HepG2 (cell line): ENCODE measurements around the gene PBX2. TPM values are rescaled to one million over a fixed set of nuclear protein-coding genes. Genes with fewer than 3 reads are reported as not detected.

Experiments
- BRCA1 ChIP-seq: sonication (generic); formaldehyde crosslinking; IDR thresholded peaks from 2 replicates; pipeline ENCODE4 v1.4.0; 2020; ENCODE audit warnings: missing genetic modification reagents
- CENPX ChIP-seq: sonication (generic); formaldehyde crosslinking; IDR thresholded peaks from 2 replicates; pipeline ENCODE4 v1.9.0; 2021; ENCODE audit warnings: mild to moderate bottlenecking, missing genetic modification reagents, moderate library complexity
- GATA4 ChIP-seq: sonication (generic); IDR thresholded peaks from 2 replicates; pipeline ENCODE4 v1.6.1; 2016; ENCODE audit warnings: antibody characterized with exemption, low read depth, borderline replicate concordance
- HNRNPUL1 ChIP-seq: fragments of 200-400 bp; formaldehyde crosslinking; IDR thresholded peaks from 2 replicates; pipeline ENCODE4 v1.6.1; 2017; ENCODE audit warnings: low read depth, mild to moderate bottlenecking, low read length, moderate library complexity
- NFIC ChIP-seq: IDR thresholded peaks from 2 replicates; pipeline ENCODE4 v1.6.1; 2012; ENCODE audit warnings: mild to moderate bottlenecking, low read length, inconsistent platforms
- NFRKB ChIP-seq: fragments of 450-650 bp; IDR thresholded peaks from 2 replicates; pipeline ENCODE4 v1.6.1; 2017
- NPAS2 ChIP-seq: sonication (generic); formaldehyde crosslinking; IDR thresholded peaks from 2 replicates; pipeline ENCODE4 v1.8.0; 2022; ENCODE audit warnings: mild to moderate bottlenecking, missing genetic modification reagents, borderline replicate concordance
- PITX1 ChIP-seq: sonication (generic); formaldehyde crosslinking; IDR thresholded peaks from 2 replicates; pipeline ENCODE4 v1.5.1; 2020; ENCODE audit warnings: mild to moderate bottlenecking, missing genetic modification reagents
- RARG ChIP-seq: sonication (generic); formaldehyde crosslinking; IDR thresholded peaks from 2 replicates; pipeline ENCODE4 v1.4.0; 2020; ENCODE audit warnings: low read depth, mild to moderate bottlenecking, missing genetic modification reagents
- SUZ12 ChIP-seq: fragments of 150-350 bp; IDR thresholded peaks from 2 replicates; pipeline ENCODE4 v1.6.1; 2014; ENCODE audit warnings: low read depth, low read length
- TGIF2 ChIP-seq: IDR thresholded peaks from 2 replicates; pipeline ENCODE4 v1.6.1; 2016; ENCODE audit warnings: control low read depth, missing compliant biosample characterization
- ZFP41 ChIP-seq: sonication (generic); formaldehyde crosslinking; IDR thresholded peaks from 2 replicates; pipeline ENCODE4 v1.4.0; 2020; ENCODE audit warnings: mild to moderate bottlenecking, missing genetic modification reagents, borderline replicate concordance
- ZFX ChIP-seq: sonication (generic); formaldehyde crosslinking; IDR thresholded peaks from 2 replicates; pipeline ENCODE4 v1.4.0; 2020; ENCODE audit warnings: mild to moderate bottlenecking, low read depth, missing genetic modification reagents, moderate library complexity
- ZKSCAN5 ChIP-seq: sonication (generic); formaldehyde crosslinking; IDR thresholded peaks from 2 replicates; pipeline ENCODE4 v1.5.1; 2020; ENCODE audit warnings: mild to moderate bottlenecking, missing genetic modification reagents
- ZNF616 ChIP-seq: sonication (generic); formaldehyde crosslinking; IDR thresholded peaks from 2 replicates; pipeline ENCODE4 v1.5.0; 2020; ENCODE audit warnings: low read depth, mild to moderate bottlenecking, missing genetic modification reagents
- ZNF672 ChIP-seq: sonication (generic); formaldehyde crosslinking; IDR thresholded peaks from 2 replicates; pipeline ENCODE4 v1.8.1; 2022; ENCODE audit warnings: missing genetic modification reagents
- ZNF776 ChIP-seq: sonication (generic); formaldehyde crosslinking; IDR thresholded peaks from 2 replicates; pipeline ENCODE4 v1.4.0; 2020; ENCODE audit warnings: mild to moderate bottlenecking, missing genetic modification reagents
- ZNF792 ChIP-seq: IDR thresholded peaks from 2 replicates; pipeline ENCODE4 v1.6.1; 2016
- polyA plus RNA-seq, 8 experiments: library from polyadenylated mRNA; depleted of rRNA in 3 of 8; stranded (reverse) in 7 of 8; unstranded in 1 of 8; fragments of >200 nt; fragmentation: Illumina TruSeq in 4 of 8; extraction: Trizol in 4 of 8; gene quantifications; 2 replicates each; pipeline versions ENCODE4 v1.2.1 to v1.2.3, GENCODE V29; 2011 to 2016; ENCODE audit warnings: low read depth in 4 of 8, missing spikeins in 1 of 8, mixed read lengths in 1 of 8; ENCODE audit not compliant: insufficient read depth in 1 of 8
- total RNA-seq, 5 experiments: library from RNA; depleted of rRNA; stranded (reverse); fragments of >200 nt; fragmentation: Illumina TruSeq; extraction: Trizol; gene quantifications; 2 replicates each; pipeline ENCODE4 v1.2.3, GENCODE V29; 2016; ENCODE audit warnings: low read depth in 1 of 5
- TF ChIP-seq, protein P1 (sequence below): sonication (generic); formaldehyde crosslinking; IDR thresholded peaks from 2 replicates; pipeline ENCODE4 v1.4.0; 2020; ENCODE audit warnings: missing genetic modification reagents
- TF ChIP-seq, protein P2 (sequence below): sonication (generic); formaldehyde crosslinking; IDR thresholded peaks from 2 replicates; pipeline ENCODE4 v1.5.0; 2020; ENCODE audit warnings: mild to moderate bottlenecking, missing genetic modification reagents
- TF ChIP-seq, protein P3 (sequence below): sonication (generic); formaldehyde crosslinking; IDR thresholded peaks from 2 replicates; pipeline ENCODE4 v1.4.0; 2020; ENCODE audit warnings: low read depth, mild to moderate bottlenecking, missing genetic modification reagents
- TF ChIP-seq, protein P4 (sequence below): sonication (generic); formaldehyde crosslinking; IDR thresholded peaks from 2 replicates; pipeline ENCODE4 v1.4.0; 2020; ENCODE audit warnings: missing genetic modification reagents

Gene PBX2
- total and polyA plus RNA-seq, 2 of the 13 experiments (the other 11 are each of a cell fraction or from before 2014, with no cell fraction given), result 42.3 to 77.8 TPM

DNA sequence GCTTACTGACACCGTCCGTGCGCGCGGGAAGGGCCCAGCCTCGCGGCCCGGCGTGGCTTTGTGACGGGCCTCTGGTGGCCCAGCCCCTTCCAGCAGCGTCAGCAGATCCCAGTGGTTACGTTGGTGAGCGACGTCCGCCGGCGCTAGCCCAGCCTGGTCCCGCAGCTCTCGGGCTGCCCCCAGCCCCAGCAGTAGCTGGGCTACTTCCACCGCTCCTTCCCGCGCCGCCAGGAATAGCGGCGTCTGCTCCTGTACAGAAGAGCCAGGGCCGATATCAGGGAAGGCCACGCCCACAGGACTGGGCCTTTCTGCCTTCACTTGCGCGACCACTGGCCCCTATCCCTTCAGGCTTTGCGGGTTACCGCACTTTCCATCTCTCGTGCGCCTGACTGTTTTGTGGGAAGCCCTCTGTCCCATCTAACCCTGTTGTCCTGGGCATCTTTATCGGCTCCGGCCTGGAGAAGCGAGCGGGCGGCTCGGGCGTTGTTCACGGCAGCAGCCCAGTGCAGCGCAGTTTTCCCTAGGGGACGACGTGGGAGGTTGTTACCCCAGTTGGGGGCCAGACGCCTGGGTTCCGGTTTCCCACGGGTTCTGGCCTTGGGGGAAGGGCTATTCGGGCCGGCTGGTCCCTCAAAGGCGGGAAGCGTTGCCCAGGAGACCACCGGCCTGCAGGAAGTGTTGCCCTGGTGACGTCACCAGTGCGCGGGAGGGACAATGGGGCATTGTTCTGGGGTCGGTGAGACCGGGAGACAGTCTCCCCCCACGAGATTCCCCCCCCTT is 6.1 kb upstream of the PBX2 start (continued):
- TF ChIP-seq NFIC (no peak), BRCA1 (CRISPR knock-in tag) (peak; percentile 81; the same call in 1 of the 2 replicates), TGIF2 (CRISPR knock-in tag) (0 out of 2 replicates have a peak, but pooled peaks have one; percentile 59), NFRKB (no peak), PITX1 (CRISPR knock-in tag) (peak; percentile 66), ZNF616 (peak; percentile 89), GATA4 (0 out of 2 replicates have a peak, but pooled peaks have one; percentile 25), NPAS2 (CRISPR knock-in tag) (no peak), SUZ12 (no peak), ZNF672 (no peak), HNRNPUL1 (no peak; the same call in 1 of the 2 replicates), ZFX (peak; percentile 97), RARG (CRISPR knock-in tag) (no peak; the same call in 1 of the 2 replicates), ZKSCAN5 (CRISPR knock-in tag) (no peak; the same call in 1 of the 2 replicates), ZNF776 (peak; percentile 82; the same call in 1 of the 2 replicates), ZFP41 (CRISPR knock-in tag) (peak; percentile 65; the same call in 1 of the 2 replicates), ZNF792 (CRISPR knock-in tag) (peak; percentile 73; the same call in 1 of the 2 replicates), CENPX (CRISPR knock-in tag) (no peak)
- TF ChIP-seq, protein P1, sequence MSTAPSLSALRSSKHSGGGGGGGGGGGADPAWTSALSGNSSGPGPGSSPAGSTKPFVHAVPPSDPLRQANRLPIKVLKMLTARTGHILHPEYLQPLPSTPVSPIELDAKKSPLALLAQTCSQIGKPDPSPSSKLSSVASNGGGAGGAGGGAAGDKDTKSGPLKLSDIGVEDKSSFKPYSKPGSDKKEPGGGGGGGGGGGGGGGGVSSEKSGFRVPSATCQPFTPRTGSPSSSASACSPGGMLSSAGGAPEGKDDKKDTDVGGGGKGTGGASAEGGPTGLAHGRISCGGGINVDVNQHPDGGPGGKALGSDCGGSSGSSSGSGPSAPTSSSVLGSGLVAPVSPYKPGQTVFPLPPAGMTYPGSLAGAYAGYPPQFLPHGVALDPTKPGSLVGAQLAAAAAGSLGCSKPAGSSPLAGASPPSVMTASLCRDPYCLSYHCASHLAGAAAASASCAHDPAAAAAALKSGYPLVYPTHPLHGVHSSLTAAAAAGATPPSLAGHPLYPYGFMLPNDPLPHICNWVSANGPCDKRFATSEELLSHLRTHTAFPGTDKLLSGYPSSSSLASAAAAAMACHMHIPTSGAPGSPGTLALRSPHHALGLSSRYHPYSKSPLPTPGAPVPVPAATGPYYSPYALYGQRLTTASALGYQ (CRISPR knock-in tag), result peak; percentile 54; the same call in 1 of the 2 replicates
- TF ChIP-seq, protein P2, sequence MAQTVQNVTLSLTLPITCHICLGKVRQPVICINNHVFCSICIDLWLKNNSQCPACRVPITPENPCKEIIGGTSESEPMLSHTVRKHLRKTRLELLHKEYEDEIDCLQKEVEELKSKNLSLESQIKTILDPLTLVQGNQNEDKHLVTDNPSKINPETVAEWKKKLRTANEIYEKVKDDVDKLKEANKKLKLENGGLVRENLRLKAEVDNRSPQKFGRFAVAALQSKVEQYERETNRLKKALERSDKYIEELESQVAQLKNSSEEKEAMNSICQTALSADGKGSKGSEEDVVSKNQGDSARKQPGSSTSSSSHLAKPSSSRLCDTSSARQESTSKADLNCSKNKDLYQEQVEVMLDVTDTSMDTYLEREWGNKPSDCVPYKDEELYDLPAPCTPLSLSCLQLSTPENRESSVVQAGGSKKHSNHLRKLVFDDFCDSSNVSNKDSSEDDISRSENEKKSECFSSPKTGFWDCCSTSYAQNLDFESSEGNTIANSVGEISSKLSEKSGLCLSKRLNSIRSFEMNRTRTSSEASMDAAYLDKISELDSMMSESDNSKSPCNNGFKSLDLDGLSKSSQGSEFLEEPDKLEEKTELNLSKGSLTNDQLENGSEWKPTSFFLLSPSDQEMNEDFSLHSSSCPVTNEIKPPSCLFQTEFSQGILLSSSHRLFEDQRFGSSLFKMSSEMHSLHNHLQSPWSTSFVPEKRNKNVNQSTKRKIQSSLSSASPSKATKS (CRISPR knock-in tag), result no peak; the same call in 1 of the 2 replicates
- TF ChIP-seq, protein P3, sequence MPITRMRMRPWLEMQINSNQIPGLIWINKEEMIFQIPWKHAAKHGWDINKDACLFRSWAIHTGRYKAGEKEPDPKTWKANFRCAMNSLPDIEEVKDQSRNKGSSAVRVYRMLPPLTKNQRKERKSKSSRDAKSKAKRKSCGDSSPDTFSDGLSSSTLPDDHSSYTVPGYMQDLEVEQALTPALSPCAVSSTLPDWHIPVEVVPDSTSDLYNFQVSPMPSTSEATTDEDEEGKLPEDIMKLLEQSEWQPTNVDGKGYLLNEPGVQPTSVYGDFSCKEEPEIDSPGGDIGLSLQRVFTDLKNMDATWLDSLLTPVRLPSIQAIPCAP (CRISPR knock-in tag), result no peak
- TF ChIP-seq, protein P4, sequence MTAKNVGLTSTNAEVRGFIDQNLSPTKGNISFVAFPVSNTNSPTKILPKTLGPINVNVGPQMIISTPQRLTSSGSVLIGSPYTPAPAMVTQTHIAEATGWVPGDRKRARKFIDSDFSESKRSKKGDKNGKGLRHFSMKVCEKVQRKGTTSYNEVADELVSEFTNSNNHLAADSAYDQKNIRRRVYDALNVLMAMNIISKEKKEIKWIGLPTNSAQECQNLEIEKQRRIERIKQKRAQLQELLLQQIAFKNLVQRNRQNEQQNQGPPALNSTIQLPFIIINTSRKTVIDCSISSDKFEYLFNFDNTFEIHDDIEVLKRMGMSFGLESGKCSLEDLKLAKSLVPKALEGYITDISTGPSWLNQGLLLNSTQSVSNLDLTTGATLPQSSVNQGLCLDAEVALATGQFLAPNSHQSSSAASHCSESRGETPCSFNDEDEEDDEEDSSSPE (CRISPR knock-in tag), result peak; percentile 96
